Activated CD4-positive, alpha-beta T cell treated with anti-CD3 and anti-CD28 coated beads, Interleukin-2, amount 50 U/mL, for 4 hours (primary cell): ENCODE results near the gene PTRH2.
"Not testable (repeated sequence)": the region's sequence is repeated elsewhere in the genome, so short reads cannot be mapped to it uniquely, and the experiment has no call there.

Experiments
- DNase-seq, 2 experiments: peaks; one replicate each; pipeline ENCODE4 v3.0.0-alpha.2; 2020

The PTRH2 gene

GRCh38 chr17:59666235-59666634, 41.0 kb downstream of the PTRH2 start:
- DNase-seq = no peak

GRCh38 chr17:59656624-59657023, 50.6 kb downstream of the PTRH2 start:
- not testable (repeated sequence) for DNase-seq

- DNase-seq = no peak
These were observed 55.1 kb downstream of the PTRH2 start for GRCh38 chr17:59652119-59652518.

- DNase-seq = no peak
These were observed 55.9 kb downstream of the PTRH2 start for GRCh38 chr17:59651346-59651745.

GRCh38 chr17:59650642-59651041, 56.6 kb downstream of the PTRH2 start:
- DNase-seq = no peak

GRCh38 chr17:59649886-59650285, 57.3 kb downstream of the PTRH2 start:
- no peak for DNase-seq
